NCI-H2029 treated with DMSO at 0.1 percent for 48 hours (cell line): ENCODE measurements around the gene LAPTM5.
"Not testable (repeated sequence)": the region's sequence is repeated elsewhere in the genome, so short reads cannot be mapped to it uniquely, and the experiment has no call there.

ENCODE experiments used
- DNase-seq: peaks from one replicate; lab custom pipeline; 2025; lab: John Stamatoyannopoulos, UW

Gene LAPTM5

GRCh38 chr1:30770150-30770549 lies 12.6 kb upstream of the LAPTM5 start:
- DNase-seq = no peak

GRCh38 chr1:30768830-30769718 lies 11.5 kb upstream of the LAPTM5 start:
- DNase-seq = no peak

GRCh38 chr1:30768159-30768829 lies 10.7 kb upstream of the LAPTM5 start:
- DNase-seq = no peak

- not testable (repeated sequence) for DNase-seq
Measured at GRCh38 chr1:30766948-30767347, 9.4 kb upstream of the LAPTM5 start.

- DNase-seq = no peak
Measured at GRCh38 chr1:30765556-30766434, 8.2 kb upstream of the LAPTM5 start.

- no peak for DNase-seq
Measured at GRCh38 chr1:30764939-30765555, 7.5 kb upstream of the LAPTM5 start.

GRCh38 chr1:30764396-30764795 lies 6.8 kb upstream of the LAPTM5 start:
- DNase-seq = no peak

GRCh38 chr1:30763651-30764248 lies 6.2 kb upstream of the LAPTM5 start:
- no peak for DNase-seq

GRCh38 chr1:30762930-30763650 lies 5.5 kb upstream of the LAPTM5 start:
- DNase-seq = no peak

GRCh38 chr1:30762152-30762929 lies 4.8 kb upstream of the LAPTM5 start:
- DNase-seq = no peak

GRCh38 chr1:30761381-30762151 lies 4.0 kb upstream of the LAPTM5 start:
- DNase-seq = no peak

GRCh38 chr1:30760596-30761324 lies 3.2 kb upstream of the LAPTM5 start:
- no peak for DNase-seq

- no peak for DNase-seq
Measured at GRCh38 chr1:30759718-30760281, 2.2 kb upstream of the LAPTM5 start.

- no peak for DNase-seq
Measured at GRCh38 chr1:30758785-30759380, 1.3 kb upstream of the LAPTM5 start.

- no peak for DNase-seq
Measured at GRCh38 chr1:30758121-30758688, 631 bp upstream of the LAPTM5 start.

GRCh38 chr1:30756545-30757351 lies 826 bp downstream of the LAPTM5 start:
- DNase-seq = no peak

- no peak for DNase-seq
Measured at GRCh38 chr1:30756206-30756544, 1.4 kb downstream of the LAPTM5 start.
